Measurements from ENCODE around the gene IL1RAP. TPM values are rescaled to one million over a fixed set of nuclear protein-coding genes. Genes with fewer than 3 reads are reported as not detected.

IL1RAP gene
- total RNA-seq, 1 donor: 14.8 TPM

- Histone ChIP-seq H3K9me3 (ENCODE audit: low read depth, low read length) (no peaks in the 10 kb centered on the region), H2AFZ (ENCODE audit: low read length) (no peak overlapping the region), H3K4me2 (ENCODE audit: insufficient read depth, low read length) (no peak overlapping the region), H3K27ac (ENCODE audit: low read depth, low read length) (no peak overlapping the region), H3K36me3 (ENCODE audit: insufficient read depth, low read length) (no peaks in the 10 kb centered on the region), H3K4me1 (ENCODE audit: insufficient read depth, low read length) (no peaks in the 10 kb centered on the region), H3K27me3 (ENCODE audit: insufficient read depth, low read length) (no peaks in the 10 kb centered on the region), H3K79me2 (ENCODE audit: insufficient read depth, low read length) (no peaks in the 10 kb centered on the region), H3K4me3 (ENCODE audit: insufficient read depth, low read length) (no peak overlapping the region), H4K20me1 (ENCODE audit: insufficient read depth, low read length) (no peaks in the 10 kb centered on the region)
- TF ChIP-seq CTCF (IDR thresholded peaks at IDR 0.05; ENCODE audit: extremely low read depth, low read depth, low read length): no peak
- DNase-seq (ENCODE audit: insufficient read length, low spot score, missing footprints): no peak
Measured at GRCh38 chr3:190557296-190557695, 43.4 kb downstream of the IL1RAP start.

- Histone ChIP-seq H2AFZ (ENCODE audit: low read length) (no peak overlapping the region), H3K27me3 (ENCODE audit: insufficient read depth, low read length) (no peaks in the 10 kb centered on the region), H3K4me1 (ENCODE audit: insufficient read depth, low read length) (no peaks in the 10 kb centered on the region), H4K20me1 (ENCODE audit: insufficient read depth, low read length) (no peaks in the 10 kb centered on the region), H3K4me3 (ENCODE audit: insufficient read depth, low read length) (no peak overlapping the region), H3K27ac (ENCODE audit: low read depth, low read length) (no peak overlapping the region), H3K4me2 (ENCODE audit: insufficient read depth, low read length) (no peak overlapping the region), H3K9me3 (ENCODE audit: low read depth, low read length) (no peaks in the 10 kb centered on the region), H3K36me3 (ENCODE audit: insufficient read depth, low read length) (no peaks in the 10 kb centered on the region), H3K79me2 (ENCODE audit: insufficient read depth, low read length) (no peaks in the 10 kb centered on the region)
- no peak for TF ChIP-seq CTCF (IDR thresholded peaks at IDR 0.05; ENCODE audit: extremely low read depth, low read depth, low read length)
- DNase-seq (ENCODE audit: insufficient read length, low spot score, missing footprints): no peak
Measured at GRCh38 chr3:190558316-190558715, 44.4 kb downstream of the IL1RAP start.

- no peaks in the 10 kb centered on the region for H4K20me1 ChIP-seq (ENCODE audit: insufficient read depth, low read length)
- H3K9me3 ChIP-seq (ENCODE audit: low read depth, low read length): no peaks in the 10 kb centered on the region
- H3K4me1 ChIP-seq (ENCODE audit: insufficient read depth, low read length): no peaks in the 10 kb centered on the region
- no peaks in the 10 kb centered on the region for H3K79me2 ChIP-seq (ENCODE audit: insufficient read depth, low read length)
- H3K4me3 ChIP-seq (ENCODE audit: insufficient read depth, low read length): no peak overlapping the region
- H3K27me3 ChIP-seq (ENCODE audit: insufficient read depth, low read length): no peaks in the 10 kb centered on the region
- no peak overlapping the region for H3K4me2 ChIP-seq (ENCODE audit: insufficient read depth, low read length)
- no peaks in the 10 kb centered on the region for H3K36me3 ChIP-seq (ENCODE audit: insufficient read depth, low read length)
- TF ChIP-seq CTCF (IDR thresholded peaks at IDR 0.05; ENCODE audit: extremely low read depth, low read depth, low read length): no peak
- no peak overlapping the region for H2AFZ ChIP-seq (ENCODE audit: low read length)
- no peak overlapping the region for H3K27ac ChIP-seq (ENCODE audit: low read depth, low read length)
- no peak for DNase-seq (ENCODE audit: insufficient read length, low spot score, missing footprints)
Measured at GRCh38 chr3:190558796-190559195, 44.9 kb downstream of the IL1RAP start.

GRCh38 chr3:190560013-190560895 is 46.4 kb downstream of the IL1RAP start:
- Histone ChIP-seq H3K79me2 (ENCODE audit: insufficient read depth, low read length) (no peaks in the 10 kb centered on the region), H3K27me3 (ENCODE audit: insufficient read depth, low read length) (no peaks in the 10 kb centered on the region)
- no peak for TF ChIP-seq CTCF (IDR thresholded peaks at IDR 0.05; ENCODE audit: extremely low read depth, low read depth, low read length)

More at GRCh38 chr3:190560013-190560895, 46.4 kb downstream of the IL1RAP start:
- Histone ChIP-seq H3K4me3 (ENCODE audit: insufficient read depth, low read length) (no peak overlapping the region), H2AFZ (ENCODE audit: low read length) (no peak overlapping the region), H3K4me1 (ENCODE audit: insufficient read depth, low read length) (no peaks in the 10 kb centered on the region), H3K4me2 (ENCODE audit: insufficient read depth, low read length) (no peak overlapping the region), H3K36me3 (ENCODE audit: insufficient read depth, low read length) (no peaks in the 10 kb centered on the region), H3K9me3 (ENCODE audit: low read depth, low read length) (no peaks in the 10 kb centered on the region), H4K20me1 (ENCODE audit: insufficient read depth, low read length) (no peaks in the 10 kb centered on the region), H3K27ac (ENCODE audit: low read depth, low read length) (no peak overlapping the region)
- no peak for DNase-seq (ENCODE audit: insufficient read length, low spot score, missing footprints)

Data from osteoblast (primary cell).